Activated naive CD8-positive, alpha-beta T cell treated with anti-CD3 and anti-CD28 coated beads for 36 hours (primary cell): ENCODE data around the gene LASP1NB.
"Not testable (repeated sequence)": the region's sequence is repeated elsewhere in the genome, so short reads cannot be mapped to it uniquely, and the experiment has no call there.

Experiments
- DNase-seq: peaks from one replicate; pipeline ENCODE4 v3.0.0; 2021
- H3K27ac Mint-ChIP-seq: one replicate; pipeline ENCODE4 v1.8.0; 2022; ENCODE audit warnings: mild to moderate bottlenecking, moderate library complexity, mixed read lengths
- H3K27me3 Mint-ChIP-seq: one replicate; pipeline ENCODE4 v1.8.0; 2022; ENCODE audit warnings: mild to moderate bottlenecking, mixed read lengths
- H3K36me3 Mint-ChIP-seq: one replicate; pipeline ENCODE4 v1.8.0; 2021; ENCODE audit warnings: mild to moderate bottlenecking, mixed read lengths
- H3K4me1 Mint-ChIP-seq: one replicate; pipeline ENCODE4 v1.8.0; 2021; ENCODE audit warnings: mixed read lengths
- H3K4me3 Mint-ChIP-seq: one replicate; pipeline ENCODE4 v1.8.0; 2022; ENCODE audit warnings: mild to moderate bottlenecking, moderate library complexity, mixed read lengths
- H3K9me3 Mint-ChIP-seq: one replicate; pipeline ENCODE4 v1.8.0; 2022; ENCODE audit warnings: mixed read lengths

LASP1NB gene

GRCh38 chr17:38918916-38919315 is 6.5 kb upstream of the LASP1NB start:
- Mint-ChIP-seq H3K36me3 (peaks cover 24% of the 10 kb centered on the region), H3K27ac (no peak overlapping the region), H3K4me3 (no peak overlapping the region), H3K9me3 (no peaks in the 10 kb centered on the region), H3K4me1 (peaks cover 30% of the 10 kb centered on the region), H3K27me3 (no peaks in the 10 kb centered on the region)
- DNase-seq, result no peak

GRCh38 chr17:38919316-38920078 is 5.9 kb upstream of the LASP1NB start:
- peaks cover 31% of the 10 kb centered on the region for H3K4me1 Mint-ChIP-seq
- no peaks in the 10 kb centered on the region for H3K9me3 Mint-ChIP-seq
- peaks cover 20% of the 10 kb centered on the region for H3K36me3 Mint-ChIP-seq
- no peak overlapping the region for H3K27ac Mint-ChIP-seq
- no peak overlapping the region for H3K4me3 Mint-ChIP-seq
- no peaks in the 10 kb centered on the region for H3K27me3 Mint-ChIP-seq
- DNase-seq, result no peak

- Mint-ChIP-seq H3K27ac (peak overlapping the region; percentile 49), H3K36me3 (peaks cover 20% of the 10 kb centered on the region), H3K4me3 (no peak overlapping the region), H3K27me3 (no peaks in the 10 kb centered on the region), H3K9me3 (no peaks in the 10 kb centered on the region), H3K4me1 (peaks cover 41% of the 10 kb centered on the region)
- DNase-seq, result no peak
Measured at GRCh38 chr17:38920374-38921291, 4.8 kb upstream of the LASP1NB start.

- Mint-ChIP-seq H3K4me1 (peaks cover 53% of the 10 kb centered on the region), H3K27me3 (no peaks in the 10 kb centered on the region)
- no peak for DNase-seq
Measured at GRCh38 chr17:38921756-38922411, 3.5 kb upstream of the LASP1NB start.

GRCh38 chr17:38922538-38923297 is 2.7 kb upstream of the LASP1NB start:
- H3K9me3 Mint-ChIP-seq, result no peaks in the 10 kb centered on the region
- no peak overlapping the region for H3K4me3 Mint-ChIP-seq
- no peaks in the 10 kb centered on the region for H3K27me3 Mint-ChIP-seq
- no peak for DNase-seq
- peak overlapping the region; percentile 14 for H3K27ac Mint-ChIP-seq
- peaks cover 53% of the 10 kb centered on the region for H3K4me1 Mint-ChIP-seq
- H3K36me3 Mint-ChIP-seq, result peaks cover 13% of the 10 kb centered on the region

More at GRCh38 chr17:38921756-38922411, 3.5 kb upstream of the LASP1NB start:
- no peak overlapping the region for H3K4me3 Mint-ChIP-seq
- peak overlapping the region; percentile 14 for H3K27ac Mint-ChIP-seq
- peaks cover 16% of the 10 kb centered on the region for H3K36me3 Mint-ChIP-seq
- no peaks in the 10 kb centered on the region for H3K9me3 Mint-ChIP-seq

- Mint-ChIP-seq H3K36me3 (no peaks in the 10 kb centered on the region), H3K4me1 (peaks cover 37% of the 10 kb centered on the region), H3K4me3 (peak overlapping the region; percentile 36), H3K9me3 (no peaks in the 10 kb centered on the region), H3K27ac (peak overlapping the region; percentile 64), H3K27me3 (no peaks in the 10 kb centered on the region)
- DNase-seq, result no peak
Measured at GRCh38 chr17:38926293-38927070, 1.1 kb downstream of the LASP1NB start.

GRCh38 chr17:38930782-38931181 is 5.4 kb downstream of the LASP1NB start:
- not testable (repeated sequence) for H3K27ac Mint-ChIP-seq, H3K4me3 Mint-ChIP-seq, H3K9me3 Mint-ChIP-seq, DNase-seq, H3K27me3 Mint-ChIP-seq, H3K36me3 Mint-ChIP-seq
- peaks cover 17% of the 10 kb centered on the region for H3K4me1 Mint-ChIP-seq

- not testable (repeated sequence) for H3K27ac Mint-ChIP-seq, H3K36me3 Mint-ChIP-seq, H3K4me3 Mint-ChIP-seq, H3K4me1 Mint-ChIP-seq, DNase-seq, H3K9me3 Mint-ChIP-seq, H3K27me3 Mint-ChIP-seq
Measured at GRCh38 chr17:38933962-38934361, 8.5 kb downstream of the LASP1NB start.

- H3K27ac Mint-ChIP-seq, result no peak overlapping the region
- H3K27me3 Mint-ChIP-seq, result no peaks in the 10 kb centered on the region
- H3K4me1 Mint-ChIP-seq, result peaks cover 14% of the 10 kb centered on the region
- DNase-seq, result no peak
- no peaks in the 10 kb centered on the region for H3K36me3 Mint-ChIP-seq
- no peaks in the 10 kb centered on the region for H3K9me3 Mint-ChIP-seq
- H3K4me3 Mint-ChIP-seq, result no peak overlapping the region
Measured at GRCh38 chr17:38939987-38940386, 14.6 kb downstream of the LASP1NB start.

- H3K27ac Mint-ChIP-seq, result no peak overlapping the region
- DNase-seq, result no peak
- H3K36me3 Mint-ChIP-seq, result no peaks in the 10 kb centered on the region
- no peak overlapping the region for H3K4me3 Mint-ChIP-seq
- no peaks in the 10 kb centered on the region for H3K9me3 Mint-ChIP-seq
- H3K27me3 Mint-ChIP-seq, result no peaks in the 10 kb centered on the region
- H3K4me1 Mint-ChIP-seq, result peaks cover 14% of the 10 kb centered on the region
Measured at GRCh38 chr17:38940404-38940803, 15.0 kb downstream of the LASP1NB start.

GRCh38 chr17:38942696-38943334 is 17.4 kb downstream of the LASP1NB start:
- Mint-ChIP-seq H3K9me3 (no peaks in the 10 kb centered on the region), H3K27ac (no peak overlapping the region), H3K36me3 (no peaks in the 10 kb centered on the region), H3K4me1 (peaks cover 12% of the 10 kb centered on the region), H3K27me3 (no peaks in the 10 kb centered on the region), H3K4me3 (no peak overlapping the region)
- DNase-seq, result no peak

- peaks cover 14% of the 10 kb centered on the region for H3K4me1 Mint-ChIP-seq
- peak overlapping the region; percentile 12 for H3K27ac Mint-ChIP-seq
- no peak overlapping the region for H3K4me3 Mint-ChIP-seq
- no peaks in the 10 kb centered on the region for H3K36me3 Mint-ChIP-seq
- no peak for DNase-seq
- H3K27me3 Mint-ChIP-seq, result no peaks in the 10 kb centered on the region
- H3K9me3 Mint-ChIP-seq, result no peaks in the 10 kb centered on the region
Measured at GRCh38 chr17:38943607-38944006, 18.2 kb downstream of the LASP1NB start.

- H3K27ac Mint-ChIP-seq, result no peak overlapping the region
- H3K4me1 Mint-ChIP-seq, result peaks cover 14% of the 10 kb centered on the region
- no peaks in the 10 kb centered on the region for H3K9me3 Mint-ChIP-seq
- DNase-seq, result no peak
- H3K4me3 Mint-ChIP-seq, result no peak overlapping the region
- H3K36me3 Mint-ChIP-seq, result no peaks in the 10 kb centered on the region
- H3K27me3 Mint-ChIP-seq, result no peaks in the 10 kb centered on the region
Measured at GRCh38 chr17:38947189-38947588, 21.8 kb downstream of the LASP1NB start.

GRCh38 chr17:38953800-38954199 is 28.4 kb downstream of the LASP1NB start:
- not testable (repeated sequence) for H3K27me3 Mint-ChIP-seq, H3K4me1 Mint-ChIP-seq, H3K9me3 Mint-ChIP-seq, H3K4me3 Mint-ChIP-seq, DNase-seq, H3K36me3 Mint-ChIP-seq, H3K27ac Mint-ChIP-seq
